Loucy (cell line): ENCODE data around the gene DKKL1.

Experiments
- H2AFZ ChIP-seq: fragments of 200-600 bp; sonication (generic); 2 replicates; pipeline ENCODE4 v1.6.0; 2016; ENCODE audit warnings: antibody characterized with exemption, mild to moderate bottlenecking, low read length, moderate library complexity
- H3F3A ChIP-seq: fragments of 200-600 bp; 2 replicates; pipeline ENCODE4 v1.6.0; 2016; ENCODE audit warnings: antibody characterized with exemption, low read depth, mild to moderate bottlenecking
- H3K27me3 ChIP-seq: fragments of 200-600 bp; sonication (generic); 2 replicates; pipeline ENCODE4 v1.6.1; 2014; ENCODE audit warnings: low read length, mild to moderate bottlenecking; ENCODE audit not compliant: insufficient read depth, poor library complexity, severe bottlenecking
- H3K36me3 ChIP-seq: fragments of 200-600 bp; sonication (generic); 2 replicates; pipeline ENCODE4 v1.6.1; 2016; ENCODE audit warnings: low read length; ENCODE audit not compliant: insufficient read depth
- H3K4me1 ChIP-seq: fragments of 200-600 bp; sonication (generic); 2 replicates; pipeline ENCODE4 v1.5.1; 2014; ENCODE audit warnings: low read length, mild to moderate bottlenecking; ENCODE audit not compliant: insufficient read depth, poor library complexity, severe bottlenecking
- H3K4me2 ChIP-seq: fragments of 200-600 bp; sonication (generic); 2 replicates; pipeline ENCODE4 v1.6.0; 2014; ENCODE audit warnings: antibody characterized with exemption, low read length, low read depth, mild to moderate bottlenecking; ENCODE audit not compliant: poor library complexity, severe bottlenecking
- H3K4me3 ChIP-seq: fragments of 200-600 bp; sonication (generic); 2 replicates; pipeline ENCODE4 v1.5.1; 2014; ENCODE audit warnings: low read length, mild to moderate bottlenecking, mixed read lengths; ENCODE audit not compliant: poor library complexity, severe bottlenecking
- H3K79me2 ChIP-seq: fragments of 200-600 bp; sonication (generic); 2 replicates; pipeline ENCODE4 v1.6.1; 2014; ENCODE audit warnings: low read length; ENCODE audit not compliant: insufficient read depth
- H3K9ac ChIP-seq: fragments of 200-600 bp; sonication (generic); 2 replicates; pipeline ENCODE4 v1.6.0; 2014; ENCODE audit warnings: mild to moderate bottlenecking, low read depth, low read length, moderate library complexity; ENCODE audit not compliant: poor library complexity, severe bottlenecking
- H3K9me2 ChIP-seq: fragments of 200-600 bp; sonication (generic); replicated peaks from 2 replicates; pipeline ENCODE4 v1.6.1; 2016; ENCODE audit warnings: low read depth, low read length, mixed read lengths
- H3K9me3 ChIP-seq: fragments of 200-600 bp; sonication (generic); 2 replicates; pipeline ENCODE4 v1.6.1; 2014; ENCODE audit warnings: mild to moderate bottlenecking, antibody characterized with exemption, low read length, low read depth; ENCODE audit not compliant: insufficient read depth
- H4K20me1 ChIP-seq: fragments of 200-600 bp; sonication (generic); 2 replicates; pipeline ENCODE4 v1.6.0; 2014; ENCODE audit warnings: antibody characterized with exemption, low read length, mild to moderate bottlenecking; ENCODE audit not compliant: insufficient read depth, poor library complexity, severe bottlenecking
- CTCF ChIP-seq: fragments of 200-600 bp; sonication (generic); conservative IDR thresholded peaks from 2 replicates; pipeline ENCODE4 v1.5.1; 2014; ENCODE audit warnings: mild to moderate bottlenecking, antibody characterized with exemption, low read length
- EZH2phosphoT487 ChIP-seq: fragments of 200-600 bp; IDR thresholded peaks from 2 replicates; pipeline ENCODE4 v1.6.1; 2018; ENCODE audit warnings: antibody characterized with exemption, mild to moderate bottlenecking, moderate library complexity, borderline replicate concordance

The DKKL1 gene

GRCh38 chr19:49361438-49362047, 2.1 kb upstream of the DKKL1 start:
- H3K9ac ChIP-seq = no peak overlapping the region
- H3K27me3 ChIP-seq = no peaks in the 10 kb centered on the region
- no peaks in the 10 kb centered on the region for H4K20me1 ChIP-seq
- H3K4me3 ChIP-seq = no peak overlapping the region
- no peaks in the 10 kb centered on the region for H3K36me3 ChIP-seq
- no peak overlapping the region for H2AFZ ChIP-seq
- H3K79me2 ChIP-seq = no peaks in the 10 kb centered on the region
- no peaks in the 10 kb centered on the region for H3F3A ChIP-seq
- TF ChIP-seq CTCF = no peak
- H3K4me2 ChIP-seq = no peak overlapping the region
- H3K9me2 ChIP-seq = no peaks in the 10 kb centered on the region
- H3K4me1 ChIP-seq = no peaks in the 10 kb centered on the region
- H3K9me3 ChIP-seq = no peaks in the 10 kb centered on the region

GRCh38 chr19:49362048-49362928, 1.4 kb upstream of the DKKL1 start, which contains the start of gene TEAD2:
Gene TEAD2, minus strand, starts transcription at chr19:49362416. Its CDS starts 2,341 bp downstream, at chr19:49360075.
- Histone ChIP-seq H3K36me3 (no peaks in the 10 kb centered on the region), H3K4me2 (no peak within 1 kb of the TSS), H3K4me3 (no peak within 1 kb of the TSS), H3K9me2 (no peaks in the 10 kb centered on the region), H3K9me3 (no peaks in the 10 kb centered on the region), H3K79me2 (no peaks in the 10 kb centered on the region), H2AFZ (no peak within 1 kb of the TSS), H3K9ac (no peak within 1 kb of the TSS), H3F3A (no peaks in the 10 kb centered on the region), H3K4me1 (no peaks in the 10 kb centered on the region), H4K20me1 (no peaks in the 10 kb centered on the region), H3K27me3 (no peaks in the 10 kb centered on the region)
- TF ChIP-seq EZH2phosphoT487 (no peak), CTCF (no peak)

GRCh38 chr19:49362929-49363267, 779 bp upstream of the DKKL1 start:
- no peak overlapping the region for H3K4me2 ChIP-seq
- no peak overlapping the region for H3K9ac ChIP-seq
- no peak for TF ChIP-seq CTCF
- TF ChIP-seq EZH2phosphoT487 = no peak
- no peaks in the 10 kb centered on the region for H3K36me3 ChIP-seq
- H3K4me3 ChIP-seq = no peak overlapping the region
- H4K20me1 ChIP-seq = no peaks in the 10 kb centered on the region
- no peaks in the 10 kb centered on the region for H3K9me3 ChIP-seq
- H3K4me1 ChIP-seq = no peaks in the 10 kb centered on the region
- H2AFZ ChIP-seq = no peak overlapping the region
- no peaks in the 10 kb centered on the region for H3K79me2 ChIP-seq
- H3F3A ChIP-seq = no peaks in the 10 kb centered on the region
- no peaks in the 10 kb centered on the region for H3K27me3 ChIP-seq
- H3K9me2 ChIP-seq = no peaks in the 10 kb centered on the region
